Stimulated activated naive B cell treated with anti-CD40 and anti-IgM and Interleukin-4, amounts not matched to agents 10 μg/mL and 1 μg/mL and 100 μg/mL, for 72 hours (primary cell): ENCODE data around the gene ST7.

ENCODE experiments used
- ATAC-seq, 2 donors: fragments of 150-1000 bp; cut with Tn5 transposase; replicated peaks; 2 replicates each; pipeline ENCODE4 v1.10.0; 2021; ENCODE audit warnings: moderate library complexity in 1 of 2
- DNase-seq: peaks from one replicate; pipeline ENCODE4 v3.0.0; 2021
- H3K27ac Mint-ChIP-seq: one replicate; pipeline ENCODE4 v1.8.0; 2022; ENCODE audit warnings: mild to moderate bottlenecking, mixed read lengths
- H3K27me3 Mint-ChIP-seq, 2 donors: one replicate each; pipeline ENCODE4 v1.8.0; 2022; ENCODE audit warnings: mixed read lengths in 2 of 2
- H3K36me3 Mint-ChIP-seq, 2 donors: one replicate each; pipeline ENCODE4 v1.8.0; 2022; ENCODE audit warnings: mixed read lengths in 2 of 2, mild to moderate bottlenecking in 1 of 2
- H3K4me1 Mint-ChIP-seq, 2 donors: one replicate each; pipeline ENCODE4 v1.8.0; 2022; ENCODE audit warnings: mixed read lengths in 2 of 2, mild to moderate bottlenecking in 1 of 2
- H3K4me3 Mint-ChIP-seq, 2 donors: one replicate each; pipeline ENCODE4 v1.8.0; 2022; ENCODE audit warnings: mild to moderate bottlenecking in 2 of 2, mixed read lengths in 2 of 2, moderate library complexity in 1 of 2
- H3K9me3 Mint-ChIP-seq, 2 donors: one replicate each; pipeline ENCODE4 v1.8.0; 2022; ENCODE audit warnings: mixed read lengths in 2 of 2, mild to moderate bottlenecking in 1 of 2

Gene ST7

DNA sequence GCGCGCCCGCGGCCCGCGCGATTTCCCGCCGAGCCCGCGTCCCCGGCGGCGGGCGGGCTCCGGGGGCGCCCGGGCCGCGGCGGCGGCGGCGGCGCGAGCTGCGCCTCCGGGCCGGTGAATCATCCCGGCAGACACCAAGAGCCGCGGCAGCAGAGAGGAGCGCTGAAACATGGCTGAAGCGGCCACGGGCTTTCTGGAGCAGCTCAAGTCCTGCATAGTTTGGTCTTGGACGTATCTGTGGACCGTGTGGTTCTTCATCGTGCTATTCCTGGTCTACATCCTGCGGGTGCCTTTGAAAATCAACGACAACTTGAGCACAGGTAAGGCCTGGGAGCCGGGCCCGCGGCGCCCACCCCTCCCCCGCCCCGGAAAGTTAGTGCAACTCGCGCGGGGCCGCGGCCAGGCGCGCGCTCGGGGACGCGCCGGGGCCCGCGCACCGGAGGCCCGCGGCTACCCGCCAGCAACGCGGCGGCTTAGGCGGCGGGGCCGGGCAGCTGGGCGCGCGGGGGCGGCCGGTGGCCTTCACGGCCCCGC lies at the start of gene ST7:
Gene ST7 (plus strand): TSS at position 130 of the 534 bp plus-strand sequence. CDS start 40 bp downstream, at position 170.
- Mint-ChIP-seq H3K36me3 (no peaks in the 10 kb centered on the region), H3K27me3 (peaks cover 15 to 29% of the 10 kb centered on the region in 2 donors), H3K4me3 (peak within 1 kb of the TSS; percentile 84 to 85), H3K27ac (peak within 1 kb of the TSS; percentile 67), H3K9me3 (no peaks in the 10 kb centered on the region), H3K4me1 (peaks cover 11 to 16% of the 10 kb centered on the region in 2 donors)
- DNase-seq (peak; percentile 42), ATAC-seq (peak; percentile 65 to 68)

- peaks cover 34 to 46% of the 10 kb centered on the region in 2 donors for H3K36me3 Mint-ChIP-seq
These were observed 46.9 kb upstream of the ST7 start for GRCh38 chr7:116906391-116906790.

DNA sequence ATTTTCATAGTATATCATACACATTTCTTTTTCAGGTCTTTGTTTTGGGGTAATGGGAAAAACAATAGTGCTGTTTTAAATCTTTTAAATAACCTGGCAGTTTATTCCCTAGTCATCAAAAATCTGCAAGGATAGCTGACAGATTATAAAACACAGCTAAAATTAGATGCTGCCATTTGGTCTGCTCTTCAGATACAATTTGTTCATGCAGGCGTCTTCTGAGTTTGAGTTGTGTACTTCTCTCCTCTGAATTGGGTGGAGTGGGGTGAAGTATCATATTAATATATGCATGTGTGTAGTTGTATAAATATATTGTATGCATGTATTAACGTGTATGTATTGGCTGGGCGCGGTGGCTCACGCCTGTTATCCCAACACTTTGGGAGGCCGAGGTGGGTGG lies 42.9 kb upstream of the ST7 start:
- peaks cover 41 to 55% of the 10 kb centered on the region in 2 donors for H3K36me3 Mint-ChIP-seq
- no peak overlapping the region for H3K27ac Mint-ChIP-seq
- no peak for ATAC-seq

More at GRCh38 chr7:116906391-116906790, 46.9 kb upstream of the ST7 start:
- DNase-seq (no peak), ATAC-seq (no peak)
- Mint-ChIP-seq H3K4me3 (no peak overlapping the region), H3K9me3 (no peaks in the 10 kb centered on the region), H3K27ac (peak overlapping the region; percentile 37), H3K27me3 (no peaks in the 10 kb centered on the region), H3K4me1 (no peaks in the 10 kb centered on the region)

GRCh38 chr7:116911801-116912200 lies 41.5 kb upstream of the ST7 start:
- H3K36me3 Mint-ChIP-seq, result peaks cover 46 to 58% of the 10 kb centered on the region in 2 donors
- H3K4me1 Mint-ChIP-seq, result peaks cover 0 to 5% of the 10 kb centered on the region in 2 donors
- no peak for DNase-seq
- H3K27ac Mint-ChIP-seq, result no peak overlapping the region
- ATAC-seq, result no peak
- H3K27me3 Mint-ChIP-seq, result no peaks in the 10 kb centered on the region
- no peak overlapping the region for H3K4me3 Mint-ChIP-seq
- H3K9me3 Mint-ChIP-seq, result no peaks in the 10 kb centered on the region

More for the DNA sequence above, 42.9 kb upstream of the ST7 start:
- Mint-ChIP-seq H3K27me3 (no peaks in the 10 kb centered on the region), H3K9me3 (no peaks in the 10 kb centered on the region), H3K4me1 (peaks cover 0 to 5% of the 10 kb centered on the region in 2 donors), H3K4me3 (no peak overlapping the region)
- DNase-seq, result no peak

DNA sequence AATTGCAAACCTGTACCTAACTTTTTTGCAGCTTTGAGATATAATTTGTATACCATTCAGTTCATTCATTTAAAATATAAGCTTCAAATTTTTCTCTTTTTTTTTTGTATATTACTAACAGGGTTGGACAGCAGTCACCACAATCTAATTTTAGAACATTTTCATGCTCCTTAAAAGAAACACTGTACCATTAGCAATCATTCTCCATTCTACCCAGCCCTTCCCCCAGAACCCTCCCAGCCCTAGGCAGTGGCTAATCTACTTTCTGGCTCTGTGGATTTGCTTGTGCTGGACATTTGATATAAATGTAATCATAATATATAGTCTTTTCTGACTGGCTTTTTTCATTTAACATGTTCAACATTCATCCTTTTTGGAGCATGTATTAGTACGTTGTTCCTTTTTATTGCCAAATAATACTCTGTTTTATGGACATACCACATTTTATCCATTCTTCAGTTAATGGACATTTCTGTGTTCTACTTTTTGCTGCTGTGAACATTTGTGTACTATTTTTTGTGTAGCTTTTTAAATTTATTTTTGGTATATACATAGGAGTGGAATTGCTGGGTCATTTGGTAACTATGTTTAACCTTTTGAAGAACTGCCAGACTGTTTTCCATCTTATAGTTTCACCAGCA lies 40.9 kb upstream of the ST7 start:
- DNase-seq, result no peak
- H3K9me3 Mint-ChIP-seq, result no peaks in the 10 kb centered on the region
- H3K4me3 Mint-ChIP-seq, result no peak overlapping the region
- H3K27me3 Mint-ChIP-seq, result no peaks in the 10 kb centered on the region
- no peak overlapping the region for H3K27ac Mint-ChIP-seq
- H3K4me1 Mint-ChIP-seq, result peaks cover 0 to 5% of the 10 kb centered on the region in 2 donors
- peaks cover 48 to 58% of the 10 kb centered on the region in 2 donors for H3K36me3 Mint-ChIP-seq
- ATAC-seq, result no peak

GRCh38 chr7:116918704-116919103 lies 34.6 kb upstream of the ST7 start:
- Mint-ChIP-seq H3K4me3 (no peak overlapping the region), H3K9me3 (no peaks in the 10 kb centered on the region), H3K27me3 (no peaks in the 10 kb centered on the region), H3K27ac (no peak overlapping the region), H3K4me1 (no peaks in the 10 kb centered on the region), H3K36me3 (peaks cover 39 to 46% of the 10 kb centered on the region in 2 donors)
- DNase-seq (no peak), ATAC-seq (no peak)

- H3K27ac Mint-ChIP-seq, result no peak overlapping the region
- H3K36me3 Mint-ChIP-seq, result peaks cover 32 to 36% of the 10 kb centered on the region in 2 donors
- H3K4me1 Mint-ChIP-seq, result no peaks in the 10 kb centered on the region
These were observed 32.9 kb upstream of the ST7 start for GRCh38 chr7:116920359-116920758.

GRCh38 chr7:116922545-116922944 lies 30.8 kb upstream of the ST7 start:
- no peak for ATAC-seq
- H3K27ac Mint-ChIP-seq, result no peak overlapping the region
- DNase-seq, result no peak
- no peak overlapping the region for H3K4me3 Mint-ChIP-seq
- no peaks in the 10 kb centered on the region for H3K4me1 Mint-ChIP-seq
- H3K36me3 Mint-ChIP-seq, result peaks cover 24 to 29% of the 10 kb centered on the region in 2 donors
- H3K27me3 Mint-ChIP-seq, result no peaks in the 10 kb centered on the region
- H3K9me3 Mint-ChIP-seq, result no peaks in the 10 kb centered on the region

More at GRCh38 chr7:116920359-116920758, 32.9 kb upstream of the ST7 start:
- Mint-ChIP-seq H3K4me3 (no peak overlapping the region), H3K27me3 (no peaks in the 10 kb centered on the region), H3K9me3 (no peaks in the 10 kb centered on the region)
- DNase-seq, result no peak
- ATAC-seq, result no peak

DNA sequence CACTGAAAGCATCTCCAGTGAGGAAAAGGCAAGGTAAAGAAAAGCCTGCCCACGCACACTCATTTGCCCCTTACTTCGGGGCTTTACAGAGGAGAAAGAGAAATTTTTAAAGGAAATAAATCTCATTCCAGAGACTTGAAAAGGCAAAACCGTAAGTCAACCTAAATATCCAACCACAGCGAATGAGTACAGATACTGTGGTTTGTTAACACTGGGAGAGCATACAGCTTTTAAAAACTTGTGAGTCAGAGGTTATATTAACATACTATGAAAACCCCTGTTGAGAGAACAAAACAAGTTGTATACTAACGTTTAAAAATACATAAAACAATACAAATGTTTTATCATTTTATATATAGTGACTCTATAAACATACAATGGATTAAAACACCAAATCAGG lies 28.6 kb upstream of the ST7 start:
- Mint-ChIP-seq H3K27ac (no peak overlapping the region), H3K27me3 (no peaks in the 10 kb centered on the region), H3K9me3 (no peaks in the 10 kb centered on the region), H3K4me1 (no peaks in the 10 kb centered on the region), H3K4me3 (no peak overlapping the region), H3K36me3 (peaks cover 17 to 21% of the 10 kb centered on the region in 2 donors)
- DNase-seq (no peak), ATAC-seq (no peak)

GRCh38 chr7:116929021-116929420 lies 24.3 kb upstream of the ST7 start:
- H3K4me3 Mint-ChIP-seq, result no peak overlapping the region
- no peaks in the 10 kb centered on the region for H3K9me3 Mint-ChIP-seq
- peaks cover 6 to 9% of the 10 kb centered on the region in 2 donors for H3K27me3 Mint-ChIP-seq
- H3K36me3 Mint-ChIP-seq, result no peaks in the 10 kb centered on the region
- H3K27ac Mint-ChIP-seq, result no peak overlapping the region
- ATAC-seq (no peak), DNase-seq (no peak)
- H3K4me1 Mint-ChIP-seq, result peaks cover 3 to 7% of the 10 kb centered on the region in 2 donors

DNA sequence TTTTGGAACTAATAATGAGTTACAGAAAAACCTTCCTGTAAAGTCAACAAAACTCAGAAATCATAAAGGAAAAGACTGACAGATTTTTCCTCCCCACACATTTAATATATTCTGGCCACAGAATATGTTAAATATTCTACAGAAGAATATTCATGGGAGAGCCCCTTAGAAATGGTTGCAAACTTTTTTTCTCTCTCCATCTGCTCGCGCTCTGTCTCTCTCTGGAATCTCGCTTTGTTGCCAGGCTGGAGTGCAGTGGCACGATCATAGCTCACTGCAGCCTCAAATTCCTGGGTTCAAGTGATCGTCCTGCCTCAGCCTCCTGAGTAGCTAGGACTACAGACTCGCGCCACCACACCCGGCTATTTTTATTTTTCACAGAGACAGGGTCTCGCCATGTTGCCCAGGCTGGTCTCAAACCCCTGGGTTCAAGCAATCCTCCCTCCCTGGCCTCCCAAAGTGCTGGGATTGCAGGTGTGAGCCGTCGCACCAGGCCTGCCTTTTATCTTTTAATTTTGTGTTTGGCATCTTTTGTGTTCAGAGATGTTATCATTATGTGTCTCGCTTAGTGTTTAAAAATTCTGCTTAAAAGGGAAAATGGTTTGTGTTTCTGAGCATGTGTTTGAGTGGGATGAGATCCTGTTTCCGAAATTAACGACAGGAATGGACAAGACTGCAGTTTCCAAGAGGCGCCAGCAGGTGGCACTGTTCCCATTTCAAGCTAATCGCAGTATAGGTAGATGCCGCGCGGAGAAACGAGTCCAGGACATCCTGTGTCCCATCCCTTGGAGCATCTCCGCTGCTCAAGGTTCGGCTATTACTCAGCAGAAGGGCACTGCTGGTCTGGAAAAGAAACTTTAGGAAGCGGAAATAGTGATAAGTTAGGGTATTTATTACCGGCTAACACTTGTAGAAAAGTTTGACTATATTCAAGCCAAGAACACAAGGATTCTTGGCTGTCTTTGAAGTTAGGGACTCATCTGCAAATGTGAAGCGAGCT lies 23.1 kb upstream of the ST7 start:
- Mint-ChIP-seq H3K36me3 (no peaks in the 10 kb centered on the region), H3K4me3 (no peak overlapping the region), H3K9me3 (no peaks in the 10 kb centered on the region), H3K4me1 (peaks cover 3 to 7% of the 10 kb centered on the region in 2 donors), H3K27me3 (peaks cover 12 to 14% of the 10 kb centered on the region in 2 donors), H3K27ac (peak overlapping the region; percentile 27)
- ATAC-seq (peak; percentile 75 to 86), DNase-seq (peak; percentile 38)

GRCh38 chr7:116932566-116932965 lies 20.7 kb upstream of the ST7 start:
- Mint-ChIP-seq H3K9me3 (no peaks in the 10 kb centered on the region), H3K4me3 (no peak overlapping the region), H3K4me1 (peaks cover 3 to 7% of the 10 kb centered on the region in 2 donors), H3K27ac (no peak overlapping the region), H3K27me3 (peaks cover 15 to 20% of the 10 kb centered on the region in 2 donors), H3K36me3 (no peaks in the 10 kb centered on the region)
- no peak for DNase-seq
- no peak for ATAC-seq

DNA sequence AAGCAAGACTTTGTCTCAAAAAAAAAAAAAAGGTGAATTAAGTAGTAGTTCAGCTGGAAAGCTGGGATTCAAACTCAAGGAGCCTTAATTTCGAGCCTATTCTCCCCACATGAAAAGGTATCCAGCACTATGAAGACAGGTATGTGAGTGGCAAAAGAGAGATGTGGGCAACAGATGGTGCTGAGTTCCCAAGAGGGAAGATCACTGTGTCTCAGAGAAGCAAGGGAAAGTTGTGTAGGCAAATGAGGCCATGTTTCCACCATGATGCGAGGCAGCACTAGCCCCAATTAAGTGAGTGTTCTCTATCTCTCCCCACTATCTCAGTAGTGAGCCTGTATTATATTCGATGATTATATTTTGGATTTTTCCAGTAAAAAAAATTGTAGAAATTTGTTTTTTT lies 19.8 kb upstream of the ST7 start:
- H3K9me3 Mint-ChIP-seq, result no peaks in the 10 kb centered on the region
- H3K27ac Mint-ChIP-seq, result no peak overlapping the region
- DNase-seq (no peak), ATAC-seq (no peak)
- H3K4me3 Mint-ChIP-seq, result no peak overlapping the region
- H3K4me1 Mint-ChIP-seq, result peaks cover 3 to 7% of the 10 kb centered on the region in 2 donors
- H3K27me3 Mint-ChIP-seq, result peaks cover 20% of the 10 kb centered on the region in 2 donors
- H3K36me3 Mint-ChIP-seq, result no peaks in the 10 kb centered on the region

DNA sequence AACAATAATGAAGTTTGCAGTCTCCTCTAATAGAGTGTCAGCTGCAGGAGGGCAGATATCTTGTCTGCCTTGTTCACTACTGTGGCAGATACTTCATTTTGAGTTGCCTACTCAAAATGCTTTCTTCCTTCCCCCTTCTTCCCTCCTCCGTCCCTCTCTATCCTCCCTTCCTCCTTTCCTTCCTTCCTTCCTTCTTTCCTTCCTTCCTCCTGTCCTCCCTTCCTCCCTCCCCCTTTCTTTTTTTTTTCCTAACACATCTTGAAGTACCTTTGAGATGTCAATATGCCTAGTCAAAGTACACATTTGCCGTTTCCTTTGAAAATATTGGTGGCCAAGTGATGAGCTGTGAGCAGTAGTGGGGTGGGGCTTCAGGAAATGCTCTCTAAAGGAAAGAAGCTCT lies 18.7 kb upstream of the ST7 start:
- H3K4me3 Mint-ChIP-seq, result no peak overlapping the region
- H3K36me3 Mint-ChIP-seq, result no peaks in the 10 kb centered on the region
- no peak for ATAC-seq
- H3K4me1 Mint-ChIP-seq, result peaks cover 3 to 7% of the 10 kb centered on the region in 2 donors
- no peak overlapping the region for H3K27ac Mint-ChIP-seq
- DNase-seq, result no peak
- H3K27me3 Mint-ChIP-seq, result peaks cover 20 to 24% of the 10 kb centered on the region in 2 donors
- no peaks in the 10 kb centered on the region for H3K9me3 Mint-ChIP-seq
